DND-41 (cell line): ENCODE measurements around the gene SLC24A3.

ENCODE experiments used
- EZH2 ChIP-seq: IDR thresholded peaks from 3 replicates; pipeline ENCODE4 v1.6.1; 2012; ENCODE audit warnings: borderline replicate concordance, low read depth, mild to moderate bottlenecking, moderate library complexity, low read length, inconsistent platforms; ENCODE audit not compliant: severe bottlenecking
- TF ChIP-seq, protein P1 (sequence below): IDR thresholded peaks from 2 replicates; pipeline ENCODE4 v1.5.1; 2012; ENCODE audit warnings: borderline replicate concordance, low read length, moderate library complexity, mild to moderate bottlenecking; ENCODE audit not compliant: poor library complexity, severe bottlenecking; ENCODE audit errors: extremely low read depth

DNA sequence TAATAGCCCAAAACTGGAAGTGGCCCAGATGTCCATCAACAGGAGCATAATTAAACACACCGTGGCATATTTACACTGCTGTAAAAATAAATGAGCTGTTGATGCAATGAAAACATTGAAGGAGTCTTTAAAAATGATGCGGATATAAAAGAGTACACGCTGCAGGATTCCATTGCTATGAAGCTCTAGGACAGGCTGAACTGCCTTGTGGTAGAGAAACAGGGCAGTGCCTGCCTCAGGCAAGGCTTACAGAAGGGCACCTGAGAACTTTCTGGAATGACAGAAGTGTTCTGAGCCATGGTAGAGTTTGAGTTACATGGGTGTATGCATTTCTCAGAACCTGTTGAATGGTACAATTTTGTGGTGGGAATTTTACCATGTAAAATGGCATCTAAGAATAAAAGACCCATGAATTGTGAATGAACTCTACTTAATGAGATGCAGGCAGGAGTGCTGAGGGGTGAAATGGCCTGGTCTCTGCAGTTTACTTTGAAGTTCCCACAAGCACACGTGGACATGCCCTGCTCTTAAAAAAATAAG is 500.3 kb downstream of the SLC24A3 start:
- TF ChIP-seq, protein P1, sequence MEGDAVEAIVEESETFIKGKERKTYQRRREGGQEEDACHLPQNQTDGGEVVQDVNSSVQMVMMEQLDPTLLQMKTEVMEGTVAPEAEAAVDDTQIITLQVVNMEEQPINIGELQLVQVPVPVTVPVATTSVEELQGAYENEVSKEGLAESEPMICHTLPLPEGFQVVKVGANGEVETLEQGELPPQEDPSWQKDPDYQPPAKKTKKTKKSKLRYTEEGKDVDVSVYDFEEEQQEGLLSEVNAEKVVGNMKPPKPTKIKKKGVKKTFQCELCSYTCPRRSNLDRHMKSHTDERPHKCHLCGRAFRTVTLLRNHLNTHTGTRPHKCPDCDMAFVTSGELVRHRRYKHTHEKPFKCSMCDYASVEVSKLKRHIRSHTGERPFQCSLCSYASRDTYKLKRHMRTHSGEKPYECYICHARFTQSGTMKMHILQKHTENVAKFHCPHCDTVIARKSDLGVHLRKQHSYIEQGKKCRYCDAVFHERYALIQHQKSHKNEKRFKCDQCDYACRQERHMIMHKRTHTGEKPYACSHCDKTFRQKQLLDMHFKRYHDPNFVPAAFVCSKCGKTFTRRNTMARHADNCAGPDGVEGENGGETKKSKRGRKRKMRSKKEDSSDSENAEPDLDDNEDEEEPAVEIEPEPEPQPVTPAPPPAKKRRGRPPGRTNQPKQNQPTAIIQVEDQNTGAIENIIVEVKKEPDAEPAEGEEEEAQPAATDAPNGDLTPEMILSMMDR, result no peak
- TF ChIP-seq EZH2, result no peak
